NCI-H226 (cell line): Measurements from ENCODE around the gene MYL3.
"Not testable (repeated sequence)": the region's sequence is repeated elsewhere in the genome, so short reads cannot be mapped to it uniquely, and the experiment has no call there.

Experiments used
- DNase-seq: peaks from one replicate; pipeline ENCODE4 v3.0.0-alpha.2; 2015

Gene MYL3

GRCh38 chr3:46863261-46863782 is at the start of gene MYL3:
MYL3 (minus strand) TSS chr3:46863444; CDS start chr3:46863390, 54 bp downstream.
- DNase-seq = no peak

GRCh38 chr3:46912986-46913385 is 49.7 kb upstream of the MYL3 start:
- DNase-seq = no peak

GRCh38 chr3:46910914-46911313 is 47.7 kb upstream of the MYL3 start:
- not testable (repeated sequence) for DNase-seq

- DNase-seq = no peak
Observed at GRCh38 chr3:46910166-46910760, 47.0 kb upstream of the MYL3 start.

- peak; percentile 65 for DNase-seq
Observed at GRCh38 chr3:46909535-46910161, 46.4 kb upstream of the MYL3 start.

GRCh38 chr3:46908986-46909534 is 45.8 kb upstream of the MYL3 start:
- DNase-seq = no peak

GRCh38 chr3:46908294-46908985 is 45.2 kb upstream of the MYL3 start:
- DNase-seq = no peak

GRCh38 chr3:46907960-46908293 is 44.7 kb upstream of the MYL3 start:
- no peak for DNase-seq

GRCh38 chr3:46907271-46907670 is 44.0 kb upstream of the MYL3 start:
- no peak for DNase-seq

- DNase-seq = no peak
Observed at GRCh38 chr3:46906471-46907058, 43.3 kb upstream of the MYL3 start.

- DNase-seq = no peak
Observed at GRCh38 chr3:46905661-46906451, 42.6 kb upstream of the MYL3 start.

GRCh38 chr3:46905213-46905560 is 41.9 kb upstream of the MYL3 start:
- no peak for DNase-seq

GRCh38 chr3:46904303-46905212 is 41.3 kb upstream of the MYL3 start:
- DNase-seq = no peak

- peak; percentile 47 for DNase-seq
Observed at GRCh38 chr3:46903341-46904302, 40.4 kb upstream of the MYL3 start.

- no peak for DNase-seq
Observed at GRCh38 chr3:46902188-46902631, 39.0 kb upstream of the MYL3 start.

- DNase-seq = no peak
Observed at GRCh38 chr3:46901591-46902187, 38.4 kb upstream of the MYL3 start.

GRCh38 chr3:46901061-46901460 is 37.8 kb upstream of the MYL3 start:
- no peak for DNase-seq

GRCh38 chr3:46900356-46900755 is 37.1 kb upstream of the MYL3 start:
- no peak for DNase-seq

- DNase-seq = no peak
Observed at GRCh38 chr3:46900007-46900292, 36.7 kb upstream of the MYL3 start.
